Kidney (tissue), 14 donors: ENCODE measurements around the gene MT1G. TPM values are rescaled to one million over a fixed set of nuclear protein-coding genes. Genes with fewer than 3 reads are reported as not detected.

Experiments
- DNase-seq, 5 donors: peaks; one replicate each; pipeline ENCODE4 v3.0.0-alpha.2; 2013 to 2020
- FAIRE-seq: peaks from 2 replicates; lab custom pipeline; 2012; peaks lifted over from hg19 to GRCh38; lab: Jason Lieb, UNC
- H3K27ac ChIP-seq, 2 donors: one replicate each; pipeline ENCODE4 v1.7.0; 2013; ENCODE audit warnings: low read depth in 2 of 2, low read length in 2 of 2, inconsistent platforms in 1 of 2
- H3K27me3 ChIP-seq: one replicate; pipeline ENCODE4 v1.7.1; 2013; ENCODE audit warnings: low read length, inconsistent platforms; ENCODE audit not compliant: control insufficient read depth, insufficient read depth
- H3K36me3 ChIP-seq, 3 donors: one replicate each; pipeline versions ENCODE4 v1.7.0 to v1.7.1; 2013; ENCODE audit warnings: low read length in 3 of 3, control low read depth in 1 of 3, inconsistent platforms in 1 of 3; ENCODE audit not compliant: insufficient read depth in 3 of 3, control insufficient read depth in 2 of 3
- H3K4me1 ChIP-seq, 3 donors: one replicate each; pipeline versions ENCODE4 v1.7.0 to v1.7.1; 2013; ENCODE audit warnings: low read length in 3 of 3, inconsistent platforms in 1 of 3, low read depth in 1 of 3; ENCODE audit not compliant: control insufficient read depth in 2 of 3, insufficient read depth in 2 of 3
- H3K4me3 ChIP-seq, 3 donors: one replicate each; pipeline versions ENCODE4 v1.7.0 to v1.8.1; 2013; ENCODE audit warnings: low read length in 3 of 3, control low read depth in 1 of 3, inconsistent platforms in 1 of 3
- H3K9ac ChIP-seq, 3 donors: one replicate each; pipeline versions ENCODE4 v1.7.0 to v1.7.1; 2013; ENCODE audit warnings: low read length in 3 of 3, control low read depth in 1 of 3, inconsistent platforms in 1 of 3
- H3K9me3 ChIP-seq, 3 donors: one replicate each; pipeline versions ENCODE4 v1.7.0 to v1.7.1; 2013; ENCODE audit warnings: low read length in 3 of 3, control low read depth in 1 of 3, inconsistent platforms in 1 of 3; ENCODE audit not compliant: control insufficient read depth in 2 of 3, insufficient read depth in 1 of 3
- CTCF ChIP-seq: IDR thresholded peaks from 3 replicates; pipeline ENCODE4 v1.5.1; 2012; ENCODE audit warnings: mild to moderate bottlenecking, moderate library complexity, borderline replicate concordance; ENCODE audit not compliant: insufficient read depth; ENCODE audit errors: extremely low read depth
- intact Hi-C: fragments of 100-400 bp; cut with DNase I; formaldehyde crosslinking; loops from one replicate; pipeline ENCODE4 v1.11.1; 2022
- polyA plus RNA-seq: library from polyadenylated mRNA; stranded (reverse); fragments of 350-450 nt; fragmentation: Illumina TruSeq; extraction: RNeasy Lipid Tissue Mini Kit (QIAGEN cat#74804); gene quantifications from one replicate; pipeline ENCODE4 v1.2.3, GENCODE V29; 2014; ENCODE audit warnings: low read depth, low replicate concordance; ENCODE audit not compliant: insufficient read depth
- total RNA-seq: library from RNA; stranded (reverse); fragmentation: NEBNext Ultra II Directional; extraction: Animal tissue kit (Norgen Biotek cat#: 25700); gene quantifications from one replicate; pipeline ENCODE4 v1.2.1, GENCODE V29; 2021
- donor health status: control.
- donor health status: control.
- donor health status: control.
- donor health status: control.
- donor health status: control.
- donor health status: DM: yes; HTN: yes; CAD: no.
- donor health status: Normal renal cell carcinoma (clear cell type).

MT1G gene
- total and polyA plus RNA-seq, 2 donors from 2014 or later = 33.6 to 2,564 TPM

GRCh38 chr16:56715126-56715525 lies 47.3 kb upstream of the MT1G start:
- DNase-seq (no peak), FAIRE-seq (no peak)
- Histone ChIP-seq H3K4me3 (no peak overlapping the region), H3K27me3 (no peaks in the 10 kb centered on the region), H3K4me1 (no peaks in the 10 kb centered on the region), H3K27ac (no peak overlapping the region), H3K9ac (no peak overlapping the region), H3K9me3 (no peaks in the 10 kb centered on the region), H3K36me3 (no peaks in the 10 kb centered on the region)
- no peak for TF ChIP-seq CTCF
- intact Hi-C loops = no loop called here

GRCh38 chr16:56713794-56714193 lies 45.9 kb upstream of the MT1G start:
- no peaks in the 10 kb centered on the region for H3K9me3 ChIP-seq
- H3K27me3 ChIP-seq = no peaks in the 10 kb centered on the region
- H3K4me1 ChIP-seq = no peaks in the 10 kb centered on the region
- H3K27ac ChIP-seq = no peak overlapping the region
- DNase-seq (no peak), FAIRE-seq (no peak)
- H3K4me3 ChIP-seq = no peak overlapping the region
- intact Hi-C loops = no loop called here
- no peak for TF ChIP-seq CTCF
- H3K36me3 ChIP-seq = no peaks in the 10 kb centered on the region
- H3K9ac ChIP-seq = no peak overlapping the region

- Histone ChIP-seq H3K4me3 (no peak overlapping the region), H3K9me3 (no peaks in the 10 kb centered on the region), H3K4me1 (no peaks in the 10 kb centered on the region), H3K36me3 (no peaks in the 10 kb centered on the region), H3K27me3 (no peaks in the 10 kb centered on the region), H3K27ac (no peak overlapping the region), H3K9ac (no peak overlapping the region)
- TF ChIP-seq CTCF = no peak
- DNase-seq = no peak
- no peak for FAIRE-seq
- intact Hi-C loops = no loop called here
Measured at GRCh38 chr16:56711862-56712261, 44.0 kb upstream of the MT1G start.

- intact Hi-C loops = no loop called here
- no peak for TF ChIP-seq CTCF
- Histone ChIP-seq H3K9me3 (no peaks in the 10 kb centered on the region), H3K9ac (no peak overlapping the region), H3K36me3 (no peaks in the 10 kb centered on the region), H3K27ac (no peak overlapping the region), H3K4me3 (no peak overlapping the region), H3K4me1 (no peaks in the 10 kb centered on the region), H3K27me3 (no peaks in the 10 kb centered on the region)
- FAIRE-seq (no peak), DNase-seq (no peak)
Measured at GRCh38 chr16:56710181-56710737, 42.4 kb upstream of the MT1G start.
